AG04450 (cell line): ENCODE measurements around the gene MEIKIN. TPM values are rescaled to one million over a fixed set of nuclear protein-coding genes. Genes with fewer than 3 reads are reported as not detected.
"Not testable (repeated sequence)": the region's sequence is repeated elsewhere in the genome, so short reads cannot be mapped to it uniquely, and the experiment has no call there.

ENCODE experiments used
- CTCF ChIA-PET: fragments of 300-600, 350-600 bp; formaldehyde crosslinking; extraction: SDS; loops from one replicate; lab custom pipeline; 2022; ENCODE audit warnings: antibody characterized with exemption, inconsistent platforms; lab: Charles Lee
- POLR2A ChIA-PET: fragments of 350-600 bp; formaldehyde crosslinking; extraction: SDS; loops from one replicate; lab custom pipeline; 2021; ENCODE audit warnings: antibody characterized with exemption, inconsistent platforms; lab: Yijun Ruan, JAX
- DNase-seq: peaks from one replicate; pipeline ENCODE4 v3.0.0-alpha.2; 2011; ENCODE audit warnings: low read depth, low spot score
- H3K27ac ChIP-seq: one replicate; pipeline ENCODE4 v1.5.1; 2012; ENCODE audit warnings: low read depth, low read length, control low read depth
- H3K27me3 ChIP-seq: one replicate; pipeline ENCODE4 v1.6.0; 2012; ENCODE audit warnings: low read length; ENCODE audit not compliant: control insufficient read depth, insufficient read depth
- H3K4me3 ChIP-seq: 2 replicates; pipeline ENCODE4 v1.5.1; 2011; ENCODE audit warnings: mild to moderate bottlenecking, low read depth, low read length, control low read depth
- H3K9me3 ChIP-seq: 2 replicates; pipeline ENCODE4 v1.5.1; 2012; ENCODE audit warnings: low read length; ENCODE audit not compliant: control insufficient read depth, insufficient read depth
- polyA plus RNA-seq: library from polyadenylated mRNA; depleted of rRNA; stranded (reverse); fragments of >200 nt; gene quantifications from 2 replicates; pipeline ENCODE4 v1.2.3, GENCODE V29; 2011
- TF ChIP-seq, protein P1 (sequence below): IDR thresholded peaks from 2 replicates; pipeline ENCODE4 v1.5.1; 2011; ENCODE audit warnings: low read depth, low read length, control low read depth, inconsistent platforms

MEIKIN gene
- polyA plus RNA-seq, 1 experiment: not detected

DNA sequence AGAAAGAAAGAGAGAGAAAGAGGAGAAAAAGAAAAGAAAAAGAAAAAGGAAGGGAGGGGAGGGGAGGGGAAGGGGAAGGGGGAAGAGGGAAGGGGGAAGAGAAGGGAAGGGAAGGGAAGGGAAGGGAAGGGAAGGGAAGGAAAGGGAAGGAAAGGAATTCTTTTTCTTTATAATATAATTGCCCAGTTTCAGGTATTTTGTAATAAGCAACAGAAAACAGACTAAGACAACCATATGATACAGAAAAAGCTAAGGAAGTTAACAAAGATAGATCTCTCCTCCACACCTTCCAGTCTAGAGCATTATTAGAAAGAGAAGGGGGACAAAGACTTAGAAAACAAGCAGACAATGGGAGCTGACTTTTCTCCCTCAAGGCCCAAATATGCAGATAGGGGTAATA lies 31.0 kb downstream of the MEIKIN start:
- TF ChIP-seq, protein P1, sequence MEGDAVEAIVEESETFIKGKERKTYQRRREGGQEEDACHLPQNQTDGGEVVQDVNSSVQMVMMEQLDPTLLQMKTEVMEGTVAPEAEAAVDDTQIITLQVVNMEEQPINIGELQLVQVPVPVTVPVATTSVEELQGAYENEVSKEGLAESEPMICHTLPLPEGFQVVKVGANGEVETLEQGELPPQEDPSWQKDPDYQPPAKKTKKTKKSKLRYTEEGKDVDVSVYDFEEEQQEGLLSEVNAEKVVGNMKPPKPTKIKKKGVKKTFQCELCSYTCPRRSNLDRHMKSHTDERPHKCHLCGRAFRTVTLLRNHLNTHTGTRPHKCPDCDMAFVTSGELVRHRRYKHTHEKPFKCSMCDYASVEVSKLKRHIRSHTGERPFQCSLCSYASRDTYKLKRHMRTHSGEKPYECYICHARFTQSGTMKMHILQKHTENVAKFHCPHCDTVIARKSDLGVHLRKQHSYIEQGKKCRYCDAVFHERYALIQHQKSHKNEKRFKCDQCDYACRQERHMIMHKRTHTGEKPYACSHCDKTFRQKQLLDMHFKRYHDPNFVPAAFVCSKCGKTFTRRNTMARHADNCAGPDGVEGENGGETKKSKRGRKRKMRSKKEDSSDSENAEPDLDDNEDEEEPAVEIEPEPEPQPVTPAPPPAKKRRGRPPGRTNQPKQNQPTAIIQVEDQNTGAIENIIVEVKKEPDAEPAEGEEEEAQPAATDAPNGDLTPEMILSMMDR: no peak
- H3K27ac ChIP-seq: no peak overlapping the region
- H3K9me3 ChIP-seq: no peaks in the 10 kb centered on the region
- DNase-seq: no peak
- no peaks in the 10 kb centered on the region for H3K27me3 ChIP-seq
- POLR2A ChIA-PET: no interaction called here
- CTCF ChIA-PET: no interaction called here
- no peak overlapping the region for H3K4me3 ChIP-seq

DNA sequence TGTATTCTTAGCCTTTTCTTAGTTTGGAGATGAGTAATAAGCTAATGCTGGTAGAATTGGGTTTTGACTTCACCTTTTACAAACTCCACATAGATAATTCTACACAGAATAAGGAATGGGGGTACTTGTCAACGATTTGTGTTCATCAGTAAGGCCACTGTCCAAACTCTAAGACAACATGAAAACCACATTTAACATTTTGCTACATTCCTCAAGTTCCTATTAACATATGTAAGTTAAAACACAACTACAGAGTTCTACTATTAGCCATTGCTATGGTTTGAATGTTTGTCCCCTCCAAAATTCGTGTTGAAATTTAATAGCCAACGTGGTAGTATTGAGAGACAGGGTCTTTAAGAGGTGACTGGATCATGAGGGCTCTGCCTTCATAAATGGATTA lies 31.9 kb downstream of the MEIKIN start:
- DNase-seq: no peak
- no peak overlapping the region for H3K4me3 ChIP-seq
- no peak overlapping the region for H3K27ac ChIP-seq
- TF ChIP-seq, protein P1: no peak
- H3K9me3 ChIP-seq: no peaks in the 10 kb centered on the region
- H3K27me3 ChIP-seq: no peaks in the 10 kb centered on the region
- CTCF ChIA-PET: no interaction called here
- POLR2A ChIA-PET: no interaction called here

DNA sequence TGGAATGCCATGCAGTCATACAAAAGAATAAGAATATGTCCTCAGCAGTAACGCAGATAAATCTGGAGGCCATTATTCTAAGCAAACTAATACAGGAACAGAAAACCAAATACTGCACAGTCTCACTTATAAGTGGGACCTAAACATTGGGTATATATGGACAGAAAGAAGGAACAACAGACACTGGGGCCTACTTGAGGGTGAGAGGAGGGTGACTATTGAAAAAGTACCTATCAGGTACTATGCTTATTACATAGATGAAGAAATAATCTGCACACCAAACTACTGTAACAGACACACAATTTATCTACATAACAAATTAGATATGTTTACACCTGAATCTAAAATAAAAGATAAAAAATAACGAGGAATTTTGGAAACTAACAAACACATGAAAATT lies 38.8 kb downstream of the MEIKIN start:
- no peak for DNase-seq
- H3K27me3 ChIP-seq: no peaks in the 10 kb centered on the region
- ChIA-PET CTCF (no interaction called here), POLR2A (no interaction called here)
- H3K27ac ChIP-seq: no peak overlapping the region
- TF ChIP-seq, protein P1: no peak
- H3K4me3 ChIP-seq: no peak overlapping the region
- H3K9me3 ChIP-seq: no peaks in the 10 kb centered on the region

DNA sequence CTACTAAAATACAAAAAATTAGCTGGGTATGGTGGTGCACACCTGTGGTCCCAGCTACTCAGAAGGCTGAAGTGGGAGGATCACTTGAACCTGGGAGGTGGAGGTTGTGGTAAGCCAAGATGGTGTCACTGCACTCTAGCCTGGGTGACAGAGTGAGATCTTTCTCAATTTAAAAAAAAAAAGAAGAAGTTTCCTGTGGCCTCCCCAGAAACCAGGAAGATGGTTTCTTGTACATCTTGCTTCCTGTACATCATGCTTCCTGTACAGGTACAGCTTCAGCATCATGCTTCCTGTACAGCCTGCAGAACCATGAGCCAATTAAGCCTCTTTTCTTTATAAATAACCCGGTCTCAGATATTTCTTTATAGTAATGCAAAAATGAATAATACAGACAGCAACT lies 43.2 kb downstream of the MEIKIN start:
- H3K4me3 ChIP-seq, CTCF ChIA-PET, H3K9me3 ChIP-seq, H3K27me3 ChIP-seq, H3K27ac ChIP-seq, DNase-seq, POLR2A ChIA-PET: not testable (repeated sequence)

DNA sequence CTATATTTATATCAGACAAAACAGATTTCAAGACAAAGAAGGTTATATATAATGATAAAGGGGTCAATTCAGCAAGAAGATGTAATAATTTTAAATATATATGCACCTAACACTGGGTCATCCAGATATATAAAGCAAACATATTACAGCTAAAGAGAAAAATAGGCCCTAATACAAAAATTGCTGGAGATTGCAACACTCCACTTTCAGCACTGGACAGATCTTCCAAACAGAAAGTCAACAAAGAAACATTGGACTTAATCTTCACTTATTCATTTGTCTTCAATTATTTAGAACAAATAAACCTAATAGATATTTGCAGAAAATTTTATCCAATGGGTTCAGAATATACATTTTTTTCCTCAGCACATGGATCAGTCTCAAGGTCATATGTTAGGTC lies 45.8 kb downstream of the MEIKIN start:
- TF ChIP-seq, protein P1: no peak
- H3K4me3 ChIP-seq: no peak overlapping the region
- H3K27me3 ChIP-seq: no peaks in the 10 kb centered on the region
- H3K27ac ChIP-seq: no peak overlapping the region
- no peak for DNase-seq
- CTCF ChIA-PET: no interaction called here
- H3K9me3 ChIP-seq: peaks cover 4% of the 10 kb centered on the region; the same call in 1 of the 2 replicates
- POLR2A ChIA-PET: interaction anchor here (0.7 kb wide), 1 partner anchor 20 kb away, joined by 3 read pairs; no protein-coding TSS in a partner anchor

DNA sequence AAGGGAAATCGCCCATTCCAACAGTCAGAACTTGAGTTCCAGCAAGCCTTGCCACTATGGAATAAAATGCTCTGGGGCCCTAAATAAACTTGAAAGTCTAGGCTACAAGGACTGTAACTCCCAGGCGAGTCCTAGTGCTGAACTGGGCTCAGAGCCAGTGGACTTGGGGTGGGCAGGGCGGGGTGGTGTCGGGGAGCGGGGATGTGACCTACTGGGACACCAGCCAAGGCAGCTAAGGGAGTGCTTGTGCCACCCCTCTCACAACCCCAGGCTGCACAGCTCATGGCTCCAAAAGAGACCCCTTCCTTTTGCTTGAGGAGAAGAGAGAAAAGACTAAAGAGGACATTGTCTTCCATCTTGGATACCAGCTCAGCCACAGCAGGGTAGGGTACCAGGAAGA lies 61.5 kb downstream of the MEIKIN start:
- POLR2A ChIA-PET: no interaction called here
- TF ChIP-seq, protein P1: no peak
- DNase-seq: no peak
- H3K4me3 ChIP-seq: no peak overlapping the region
- no peaks in the 10 kb centered on the region for H3K27me3 ChIP-seq
- H3K9me3 ChIP-seq: no peaks in the 10 kb centered on the region
- no peak overlapping the region for H3K27ac ChIP-seq
- CTCF ChIA-PET: no interaction called here
